HG02870 (cell line): ENCODE measurements around the gene GPBP1L1.
"Not testable (repeated sequence)": the region's sequence is repeated elsewhere in the genome, so short reads cannot be mapped to it uniquely, and the experiment has no call there.

Experiments
- ATAC-seq: cut with Tn5 transposase; IDR thresholded peaks from one replicate; pipeline ENCODE4 v1.9.1; 2021; ENCODE audit warnings: mild to moderate bottlenecking, moderate library complexity; ENCODE audit not compliant: unreplicated experiment

GPBP1L1 gene

DNA sequence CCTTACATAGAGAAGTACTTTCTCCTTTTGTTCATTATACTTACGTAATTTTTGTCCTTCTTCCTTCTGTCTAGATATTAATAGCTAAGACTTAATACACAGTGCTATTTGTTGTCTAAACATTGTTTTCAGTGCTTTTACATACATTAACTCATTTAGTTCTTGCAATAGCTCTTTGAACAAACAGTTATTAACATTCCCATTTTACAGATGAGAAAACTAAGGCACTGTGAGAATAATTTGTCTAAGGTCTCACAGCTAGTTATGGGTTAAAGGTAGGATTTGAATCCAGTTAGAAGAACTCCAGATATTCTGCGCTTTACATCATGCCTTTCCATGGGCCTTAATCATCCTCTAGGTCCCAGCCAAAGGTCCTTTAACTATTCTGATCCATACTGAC, 82.1 kb downstream of the GPBP1L1 start:
- no peak for ATAC-seq

- not testable (repeated sequence) for ATAC-seq
These were observed 89.6 kb downstream of the GPBP1L1 start for GRCh38 chr1:45596765-45597164.

GRCh38 chr1:45594412-45594811, 91.9 kb downstream of the GPBP1L1 start:
- no peak for ATAC-seq

DNA sequence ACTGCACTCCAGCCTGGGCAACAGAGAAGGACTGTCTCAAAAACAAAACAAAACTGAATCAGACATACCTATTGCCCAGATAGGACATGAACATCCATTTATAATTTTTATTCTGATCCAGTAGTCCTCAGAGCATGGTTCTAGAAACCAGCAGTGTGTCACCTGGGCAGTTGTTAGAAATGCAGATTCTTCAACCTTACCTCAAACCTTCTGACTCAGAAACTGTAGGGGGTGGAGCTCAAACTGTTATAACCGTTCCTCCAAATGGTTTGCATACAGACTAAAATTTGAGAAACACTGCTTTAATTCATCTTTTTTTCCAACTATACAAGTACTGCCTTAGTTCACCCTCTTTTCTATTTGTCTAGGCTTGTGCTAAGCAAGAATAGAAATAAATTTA, 96.5 kb downstream of the GPBP1L1 start:
- ATAC-seq, result no peak

DNA sequence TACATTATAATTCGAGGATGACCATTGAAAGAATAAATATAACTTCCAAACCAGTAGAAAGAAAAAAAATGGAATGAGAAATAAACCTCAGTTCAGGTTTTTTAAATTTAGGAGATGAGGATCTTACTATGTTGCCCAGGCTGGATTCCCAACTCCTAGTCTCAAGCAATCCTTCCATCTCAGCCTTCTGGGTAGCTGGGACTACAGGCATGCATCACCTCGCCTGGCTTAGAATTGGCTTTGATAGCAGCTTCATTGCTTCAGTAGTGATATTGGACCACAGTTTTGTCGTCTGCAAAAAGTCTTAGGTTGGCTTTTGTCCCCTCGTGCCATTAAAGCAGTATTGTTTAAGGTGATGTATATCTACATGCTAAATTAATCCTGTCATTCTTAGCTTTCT, 99.6 kb downstream of the GPBP1L1 start:
- ATAC-seq, result no peak

GRCh38 chr1:45585496-45586075, 100.7 kb downstream of the GPBP1L1 start:
- ATAC-seq, result no peak

DNA sequence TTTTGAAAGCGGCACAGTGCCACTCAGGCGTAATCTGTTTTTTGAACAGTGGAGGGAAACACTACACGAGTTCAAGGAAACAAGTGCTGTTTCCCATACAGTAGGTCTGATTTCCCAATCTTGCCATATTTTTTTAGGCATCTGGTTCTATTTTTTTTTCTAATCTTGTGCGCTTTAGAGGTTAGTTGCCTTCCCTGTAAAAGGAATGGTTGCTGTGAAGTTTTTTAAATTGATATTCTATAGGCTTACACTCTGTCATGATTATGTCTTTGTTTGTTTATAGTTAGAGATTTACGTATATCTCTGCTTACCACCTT, 101.3 kb downstream of the GPBP1L1 start:
- no peak for ATAC-seq

DNA sequence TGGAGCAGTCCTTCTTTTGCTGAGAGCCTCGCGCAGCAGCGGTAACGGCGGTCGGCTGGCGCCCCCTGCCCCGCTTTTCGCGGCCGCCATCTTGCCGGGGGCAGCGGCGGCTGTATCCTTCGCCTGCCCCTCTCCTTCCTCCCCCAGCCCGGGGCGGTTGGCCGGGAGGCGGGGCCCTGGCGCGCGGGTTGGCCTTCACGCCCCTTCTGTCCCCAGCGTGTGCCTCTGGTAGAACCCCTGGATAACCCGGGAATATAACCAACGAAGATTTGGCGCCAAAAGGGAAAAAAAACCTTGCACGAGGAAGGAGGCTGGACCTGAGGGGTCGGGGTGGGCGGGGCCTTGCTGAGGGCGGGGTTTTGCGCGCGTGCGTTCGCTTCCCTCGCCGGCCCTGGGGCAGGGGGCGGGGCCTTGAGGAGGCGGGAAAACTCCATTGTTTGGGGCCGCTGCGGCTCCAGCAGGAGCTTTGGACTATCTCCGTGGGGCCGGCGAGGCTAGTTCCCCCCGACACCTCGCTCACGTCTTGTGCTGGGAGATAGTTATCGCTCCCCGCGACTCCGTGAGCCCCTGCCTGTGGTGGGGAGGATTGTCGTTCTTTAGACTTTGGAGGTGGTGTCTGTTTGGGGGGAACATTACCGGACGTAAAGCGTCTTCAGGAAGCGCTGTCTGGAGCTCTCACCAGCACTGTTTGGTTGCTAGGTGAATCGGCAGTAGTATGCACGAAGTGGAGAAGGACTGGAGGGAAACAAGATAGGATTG, 101.8 kb downstream of the GPBP1L1 start:
- peak; percentile 22 for ATAC-seq

GRCh38 chr1:45583666-45584350, 102.5 kb downstream of the GPBP1L1 start, which contains the start of gene NASP:
TSS of gene NASP (plus strand) at chr1:45584041. CDS start at chr1:45584147, 106 bp downstream.
- ATAC-seq, result peak; percentile 42

DNA sequence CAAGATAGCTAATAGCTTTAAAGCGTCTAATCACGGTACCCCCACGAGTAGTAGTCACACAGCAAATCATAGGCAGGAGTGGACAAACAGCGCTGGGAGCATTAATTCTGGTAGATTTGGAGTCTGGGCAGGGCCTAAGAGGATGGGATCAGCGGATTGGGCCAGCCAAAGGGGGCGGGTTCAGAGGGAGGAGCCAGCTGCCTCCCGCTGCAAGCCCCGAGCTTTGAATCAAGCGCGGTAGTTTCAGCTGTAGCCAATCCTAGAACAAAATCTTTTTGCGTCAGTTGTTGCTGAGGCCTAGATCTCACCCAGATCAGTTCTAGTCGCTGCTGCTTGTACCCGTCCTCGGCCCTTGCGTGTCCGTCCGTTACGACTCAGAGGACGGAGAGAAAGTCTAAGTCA, 103.1 kb downstream of the GPBP1L1 start:
- peak; percentile 65 for ATAC-seq
